Astrocyte (in vitro differentiated cells and primary cell): ENCODE measurements around the gene PIP4K2A.

Experiments used
- EZH2 ChIP-seq: IDR thresholded peaks from 2 replicates; pipeline ENCODE4 v1.6.1; 2012; ENCODE audit warnings: mild to moderate bottlenecking, low read length, inconsistent platforms; ENCODE audit not compliant: insufficient read depth
- TF ChIP-seq, protein P1 (sequence below): IDR thresholded peaks from 2 replicates; pipeline ENCODE4 v1.5.1; 2011; ENCODE audit warnings: low read depth, mild to moderate bottlenecking, inconsistent platforms, low read length, moderate library complexity; ENCODE audit not compliant: insufficient read depth

DNA sequence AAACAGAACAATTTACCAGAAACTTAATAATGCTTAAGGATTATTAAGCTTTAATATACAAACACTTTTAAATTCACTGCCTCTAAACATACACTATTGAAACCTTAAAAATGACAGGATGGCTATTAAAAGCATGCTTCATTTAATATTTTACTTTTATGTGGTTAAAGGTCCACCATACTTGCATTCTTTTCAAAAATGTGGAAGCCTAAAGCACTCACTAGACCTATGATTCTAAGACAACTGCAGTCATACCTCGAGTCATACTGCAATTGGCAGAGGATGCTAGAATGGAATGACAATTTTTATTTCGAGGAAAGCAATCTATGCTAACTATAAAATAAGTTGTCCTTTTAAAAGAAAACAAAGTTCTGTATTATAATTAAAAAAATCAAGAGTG lies 85.3 kb downstream of the PIP4K2A start:
- TF ChIP-seq, protein P1, sequence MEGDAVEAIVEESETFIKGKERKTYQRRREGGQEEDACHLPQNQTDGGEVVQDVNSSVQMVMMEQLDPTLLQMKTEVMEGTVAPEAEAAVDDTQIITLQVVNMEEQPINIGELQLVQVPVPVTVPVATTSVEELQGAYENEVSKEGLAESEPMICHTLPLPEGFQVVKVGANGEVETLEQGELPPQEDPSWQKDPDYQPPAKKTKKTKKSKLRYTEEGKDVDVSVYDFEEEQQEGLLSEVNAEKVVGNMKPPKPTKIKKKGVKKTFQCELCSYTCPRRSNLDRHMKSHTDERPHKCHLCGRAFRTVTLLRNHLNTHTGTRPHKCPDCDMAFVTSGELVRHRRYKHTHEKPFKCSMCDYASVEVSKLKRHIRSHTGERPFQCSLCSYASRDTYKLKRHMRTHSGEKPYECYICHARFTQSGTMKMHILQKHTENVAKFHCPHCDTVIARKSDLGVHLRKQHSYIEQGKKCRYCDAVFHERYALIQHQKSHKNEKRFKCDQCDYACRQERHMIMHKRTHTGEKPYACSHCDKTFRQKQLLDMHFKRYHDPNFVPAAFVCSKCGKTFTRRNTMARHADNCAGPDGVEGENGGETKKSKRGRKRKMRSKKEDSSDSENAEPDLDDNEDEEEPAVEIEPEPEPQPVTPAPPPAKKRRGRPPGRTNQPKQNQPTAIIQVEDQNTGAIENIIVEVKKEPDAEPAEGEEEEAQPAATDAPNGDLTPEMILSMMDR = no peak
- TF ChIP-seq EZH2 = no peak
